ENCODE results near the gene NOL8. TPM values are rescaled to one million over a fixed set of nuclear protein-coding genes. Genes with fewer than 3 reads are reported as not detected.
A peak's percentile ranks its signal among the peaks of the same experiment; 100 is the strongest.

The NOL8 gene
- total RNA-seq, 2 donors from 2014 or later = 26.5 to 38.2 TPM

GRCh38 chr9:92328225-92328624, 3.1 kb upstream of the NOL8 start:
- DNase-seq (no peak), ATAC-seq (no peak)
- WGBS, 2 donors = 40 to 54% methylated on average over 2 of the region's 2 CpGs
- Histone ChIP-seq H3K36me3 (replicated peaks in 1 of 2; ENCODE audit: insufficient read depth in 1 of 2, low read depth in 2 of 2) (no peaks in the 10 kb centered on the region), H3K4me1 (peaks cover 23% of the 10 kb centered on the region), H3K27me3 (no peaks in the 10 kb centered on the region), H3K9me3 (no peaks in the 10 kb centered on the region), H3K4me3 (no peak overlapping the region), H3K27ac (no peak overlapping the region)
- no peak for TF ChIP-seq POLR2A (IDR thresholded peaks at IDR 0.05)
- no peak for TF ChIP-seq CTCF (IDR thresholded peaks at IDR 0.05)
- intact Hi-C loops (cut with DNase I) = no loop called here

GRCh38 chr9:92327283-92327850, 2.2 kb upstream of the NOL8 start:
- Histone ChIP-seq H3K4me1 (peaks cover 23% of the 10 kb centered on the region), H3K4me3 (no peak overlapping the region), H3K9me3 (no peaks in the 10 kb centered on the region), H3K27ac (no peak overlapping the region), H3K27me3 (no peaks in the 10 kb centered on the region), H3K36me3 (replicated peaks in 1 of 2; ENCODE audit: insufficient read depth in 1 of 2, low read depth in 2 of 2) (no peaks in the 10 kb centered on the region)
- DNase-seq = no peak
- WGBS, 2 donors = 57 to 58% methylated on average over 2 of the region's 2 CpGs
- no peak for ATAC-seq
- intact Hi-C loops (cut with DNase I) = no loop called here
- no peak for TF ChIP-seq POLR2A (IDR thresholded peaks at IDR 0.05)
- TF ChIP-seq CTCF (IDR thresholded peaks at IDR 0.05) = no peak

- DNase-seq (no peak), ATAC-seq (no peak)
- intact Hi-C loops (cut with DNase I) = no loop called here
- Histone ChIP-seq H3K9me3 (no peaks in the 10 kb centered on the region), H3K36me3 (replicated peaks in 1 of 2; ENCODE audit: insufficient read depth in 1 of 2, low read depth in 2 of 2) (no peaks in the 10 kb centered on the region), H3K4me1 (peaks cover 23% of the 10 kb centered on the region), H3K27me3 (no peaks in the 10 kb centered on the region), H3K4me3 (peak overlapping the region; percentile 70 to 81), H3K27ac (peak overlapping the region; percentile 93 to 98 (median 97))
- 1 to 2% methylated on average over 7 to 30 of the region's 30 CpGs for WGBS, 2 donors
- no peak for TF ChIP-seq CTCF (IDR thresholded peaks at IDR 0.05)
- TF ChIP-seq POLR2A (IDR thresholded peaks at IDR 0.05) = no peak
Observed at GRCh38 chr9:92325991-92326500, 896 bp upstream of the NOL8 start.

GRCh38 chr9:92324889-92325268, 271 bp downstream of the NOL8 start:
- ATAC-seq (peak; percentile 50), DNase-seq (no peak)
- H3K27ac ChIP-seq = peak overlapping the region; percentile 93 to 98 (median 97)
- H3K4me1 ChIP-seq = peaks cover 23% of the 10 kb centered on the region
- peaks cover 0 to under 1% of the 10 kb centered on the region in 2 donors for H3K36me3 ChIP-seq (replicated peaks in 1 of 2; ENCODE audit: insufficient read depth in 1 of 2, low read depth in 2 of 2)
- no peaks in the 10 kb centered on the region for H3K27me3 ChIP-seq
- peak overlapping the region; percentile 70 to 81 for H3K4me3 ChIP-seq
- H3K9me3 ChIP-seq = no peaks in the 10 kb centered on the region
- TF ChIP-seq POLR2A (IDR thresholded peaks at IDR 0.05) (no peak), CTCF (IDR thresholded peaks at IDR 0.05) (no peak)
- intact Hi-C loops (cut with DNase I) = no loop called here
- 0% methylated on average over 10 to 12 of the region's 12 CpGs for WGBS, 2 donors

GRCh38 chr9:92324431-92324830, 719 bp downstream of the NOL8 start:
- Histone ChIP-seq H3K4me1 (peaks cover 23% of the 10 kb centered on the region), H3K27me3 (no peaks in the 10 kb centered on the region), H3K36me3 (replicated peaks in 1 of 2; ENCODE audit: insufficient read depth in 1 of 2, low read depth in 2 of 2) (peaks cover 0 to 5% of the 10 kb centered on the region in 2 donors), H3K9me3 (no peaks in the 10 kb centered on the region), H3K4me3 (peak overlapping the region; percentile 70 to 81), H3K27ac (peak overlapping the region in 3 of 4 donors; percentile 97 to 98 (median 97))
- no peak for DNase-seq
- intact Hi-C loops (cut with DNase I) = no loop called here
- no peak for TF ChIP-seq CTCF (IDR thresholded peaks at IDR 0.05)
- TF ChIP-seq POLR2A (IDR thresholded peaks at IDR 0.05) = no peak
- no peak for ATAC-seq
- 9 to 11% methylated on average over 2 of the region's 2 CpGs for WGBS, 2 donors
